GM18870 (cell line): Measurements from ENCODE around the gene GFM2.
"Not testable (repeated sequence)": the region's sequence is repeated elsewhere in the genome, so short reads cannot be mapped to it uniquely, and the experiment has no call there.

Source experiments
- ATAC-seq: cut with Tn5 transposase; IDR thresholded peaks from one replicate; pipeline ENCODE4 v1.9.1; 2021; ENCODE audit warnings: moderate library complexity; ENCODE audit not compliant: unreplicated experiment

GFM2 gene

GRCh38 chr5:74717596-74717995 lies 49.3 kb downstream of the GFM2 start:
- ATAC-seq = no peak

DNA sequence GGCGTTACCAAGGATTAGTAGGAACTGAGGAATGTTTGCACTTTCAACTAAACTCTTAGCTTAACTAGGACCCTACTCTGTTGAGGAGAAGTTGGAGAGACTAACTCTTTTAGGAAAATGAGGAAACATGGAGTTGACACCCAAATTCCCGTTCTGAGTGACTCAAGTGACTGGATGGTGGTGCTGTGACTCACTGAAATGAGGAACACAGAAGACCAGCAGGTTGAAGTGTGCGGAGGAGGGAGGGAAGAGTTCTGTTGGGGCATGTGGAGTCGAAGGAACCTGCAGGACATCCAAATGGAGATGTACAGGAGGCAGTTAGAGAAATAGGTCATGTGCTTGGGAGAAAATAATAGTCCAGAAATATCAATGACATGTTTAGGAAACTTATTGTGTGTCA lies 73.7 kb downstream of the GFM2 start:
- ATAC-seq = no peak

DNA sequence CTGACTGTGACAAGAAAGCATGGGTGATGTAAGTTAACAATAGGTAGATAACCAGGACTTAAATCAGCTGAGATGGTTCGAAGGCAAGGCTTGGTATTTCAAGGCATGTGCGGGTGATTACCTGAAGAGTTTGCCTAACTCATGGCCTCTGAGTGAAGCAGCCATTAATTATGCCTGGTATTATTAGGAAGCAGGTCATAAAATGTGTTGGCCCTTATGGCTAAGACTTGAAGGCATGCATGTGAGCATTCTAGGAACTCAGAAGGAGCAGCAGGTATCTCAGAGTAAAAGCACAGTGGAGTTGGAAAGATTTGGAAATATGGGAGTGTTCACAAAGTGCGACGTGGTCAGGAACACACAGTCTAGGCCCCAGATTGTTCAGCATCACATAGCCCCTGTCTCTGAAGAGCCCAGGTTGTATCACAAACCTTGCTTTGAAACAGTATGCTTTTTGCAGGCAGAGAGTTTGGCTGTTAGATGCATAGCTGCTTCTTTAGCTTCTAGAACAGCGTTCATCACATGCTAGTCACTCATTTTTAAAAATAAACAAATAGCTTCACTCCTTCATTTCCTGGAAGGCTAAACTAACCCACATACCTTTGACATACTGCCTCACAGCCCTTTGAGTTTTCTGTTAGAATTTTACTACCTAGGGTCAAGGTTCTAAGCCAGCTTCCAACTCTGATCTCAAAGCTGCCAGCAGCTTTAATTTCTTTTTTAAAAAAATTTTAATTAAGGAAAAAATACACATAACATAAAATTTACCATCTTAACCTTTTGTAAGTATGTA lies 79.8 kb downstream of the GFM2 start:
- ATAC-seq = no peak

DNA sequence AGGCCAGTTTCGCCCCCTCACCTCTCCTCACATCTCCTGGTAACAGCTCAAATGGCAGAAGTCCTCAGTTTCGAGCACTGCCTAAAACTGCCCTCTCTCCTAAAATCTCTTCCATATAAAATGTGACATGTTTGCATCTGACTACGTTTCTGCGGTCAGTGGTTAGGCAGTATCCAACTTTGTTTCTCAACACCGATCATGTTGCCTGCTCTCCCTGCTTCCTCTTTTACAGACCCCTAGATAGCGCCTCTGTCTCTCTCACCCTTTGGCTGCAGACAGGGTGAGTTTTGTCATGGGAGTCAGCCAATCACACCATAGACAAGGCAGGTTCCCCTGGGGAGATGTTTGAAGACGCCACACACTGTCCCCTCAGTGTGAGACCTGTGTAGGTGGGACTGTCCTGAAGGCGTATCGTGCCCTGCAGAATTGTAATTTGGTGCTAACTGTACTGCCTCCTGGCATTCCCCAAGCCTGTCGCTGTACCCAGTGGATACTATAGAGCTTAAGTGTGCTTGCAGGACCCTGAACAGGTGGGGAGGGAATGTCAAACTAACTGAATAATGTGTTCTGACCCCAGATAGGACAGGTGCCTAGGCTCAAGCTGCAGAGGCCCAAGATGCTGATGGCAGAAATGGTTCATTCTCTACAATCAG lies 80.8 kb downstream of the GFM2 start:
- peak; percentile 46 for ATAC-seq

DNA sequence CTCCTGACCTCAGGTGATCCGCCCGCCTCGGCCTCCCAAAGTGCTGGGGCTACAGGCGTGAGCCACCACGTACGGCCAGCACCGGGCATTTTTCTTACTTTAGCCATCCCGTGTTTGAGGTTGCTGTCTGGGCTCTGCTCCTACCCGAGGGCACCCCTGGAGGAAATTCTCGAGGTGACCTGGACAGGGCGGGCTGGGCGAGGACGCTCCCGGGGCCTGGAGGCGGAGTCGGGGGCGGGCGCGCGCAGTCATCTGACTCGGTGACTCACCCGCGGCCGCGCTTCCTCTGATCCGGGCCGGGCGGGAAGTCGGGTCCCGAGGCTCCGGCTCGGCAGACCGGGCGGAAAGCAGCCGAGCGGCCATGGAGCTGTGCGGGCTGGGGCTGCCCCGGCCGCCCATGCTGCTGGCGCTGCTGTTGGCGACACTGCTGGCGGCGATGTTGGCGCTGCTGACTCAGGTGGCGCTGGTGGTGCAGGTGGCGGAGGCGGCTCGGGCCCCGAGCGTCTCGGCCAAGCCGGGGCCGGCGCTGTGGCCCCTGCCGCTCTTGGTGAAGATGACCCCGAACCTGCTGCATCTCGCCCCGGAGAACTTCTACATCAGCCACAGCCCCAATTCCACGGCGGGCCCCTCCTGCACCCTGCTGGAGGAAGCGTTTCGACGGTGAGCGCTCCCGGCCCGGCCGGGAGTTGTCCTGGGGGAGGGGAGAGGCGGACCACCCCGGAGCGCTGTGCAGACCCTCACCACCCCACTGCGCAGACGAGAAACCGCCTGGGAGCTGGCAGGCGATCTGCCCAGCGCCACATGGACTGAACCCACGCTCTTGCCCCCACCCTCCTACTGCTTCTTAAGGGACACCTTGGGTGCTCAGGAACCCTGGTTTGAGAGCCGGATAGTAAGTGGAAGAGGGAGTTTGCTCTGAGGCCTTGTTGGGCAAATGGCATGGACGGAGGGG lies 81.7 kb downstream of the GFM2 start, which contains the start of gene HEXB:
HEXB (plus strand) TSS at position 334 of the 952 bp plus-strand sequence; CDS start at position 362, 28 bp downstream.
- ATAC-seq = peak; percentile 42

DNA sequence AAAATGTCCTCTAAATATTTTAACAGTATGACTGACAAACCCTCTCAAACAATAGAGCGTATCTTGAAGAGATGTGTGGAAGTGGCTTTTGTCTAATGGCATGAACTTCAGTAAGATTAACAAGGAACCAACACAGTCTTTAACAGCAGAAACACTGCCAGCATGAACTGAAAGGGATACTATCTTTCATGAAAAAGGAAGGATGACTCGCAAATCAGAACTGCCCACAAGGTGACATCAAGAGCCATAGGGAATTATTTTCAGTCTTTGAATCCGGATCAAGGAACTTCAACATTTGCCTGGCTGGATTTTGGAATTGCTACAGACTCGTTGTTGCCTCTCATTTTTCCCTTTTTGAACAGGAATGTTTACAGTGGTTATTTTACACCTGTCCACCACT lies 87.0 kb downstream of the GFM2 start:
- ATAC-seq = no peak

- not testable (repeated sequence) for ATAC-seq
Measured at GRCh38 chr5:74679300-74679699, 87.6 kb downstream of the GFM2 start.

DNA sequence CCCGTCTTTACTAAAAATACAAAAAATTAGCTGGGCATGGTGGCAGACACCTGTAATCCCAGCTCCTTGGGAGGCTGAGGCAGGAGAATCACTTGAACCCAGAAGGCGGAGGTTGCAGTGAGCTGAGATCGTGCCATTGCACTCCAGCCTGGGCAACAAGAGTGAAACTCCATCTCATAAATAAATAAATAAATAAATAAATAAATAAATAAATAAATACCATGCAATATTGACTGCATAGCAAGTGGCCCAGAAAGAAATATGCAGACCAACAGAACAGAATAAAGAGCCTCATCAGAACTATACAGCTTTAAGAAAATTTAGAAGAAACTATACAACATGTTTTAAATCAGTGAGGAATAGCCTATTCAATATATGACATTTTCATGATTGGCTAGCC lies 88.8 kb downstream of the GFM2 start:
- ATAC-seq = not testable (repeated sequence)

DNA sequence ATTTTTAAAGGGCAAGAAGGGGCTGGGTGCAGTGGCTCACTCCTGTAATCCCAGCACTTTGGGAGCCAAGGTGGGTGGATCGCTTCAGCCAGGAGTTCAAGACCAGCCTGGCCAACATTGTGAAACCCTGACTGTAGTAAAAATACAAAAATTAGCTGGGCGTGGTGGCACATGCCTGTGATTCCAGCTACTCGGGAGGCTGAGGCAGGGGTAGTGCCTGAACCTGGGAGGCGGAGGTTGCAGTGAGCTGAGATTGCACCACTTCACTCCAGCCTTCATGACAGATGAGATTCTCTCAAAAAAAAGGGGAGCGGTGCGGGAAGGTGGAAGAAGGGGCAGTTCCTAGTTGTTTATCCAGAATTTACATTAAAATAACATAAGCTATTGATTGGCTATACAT lies 90.5 kb downstream of the GFM2 start:
- ATAC-seq = not testable (repeated sequence)

DNA sequence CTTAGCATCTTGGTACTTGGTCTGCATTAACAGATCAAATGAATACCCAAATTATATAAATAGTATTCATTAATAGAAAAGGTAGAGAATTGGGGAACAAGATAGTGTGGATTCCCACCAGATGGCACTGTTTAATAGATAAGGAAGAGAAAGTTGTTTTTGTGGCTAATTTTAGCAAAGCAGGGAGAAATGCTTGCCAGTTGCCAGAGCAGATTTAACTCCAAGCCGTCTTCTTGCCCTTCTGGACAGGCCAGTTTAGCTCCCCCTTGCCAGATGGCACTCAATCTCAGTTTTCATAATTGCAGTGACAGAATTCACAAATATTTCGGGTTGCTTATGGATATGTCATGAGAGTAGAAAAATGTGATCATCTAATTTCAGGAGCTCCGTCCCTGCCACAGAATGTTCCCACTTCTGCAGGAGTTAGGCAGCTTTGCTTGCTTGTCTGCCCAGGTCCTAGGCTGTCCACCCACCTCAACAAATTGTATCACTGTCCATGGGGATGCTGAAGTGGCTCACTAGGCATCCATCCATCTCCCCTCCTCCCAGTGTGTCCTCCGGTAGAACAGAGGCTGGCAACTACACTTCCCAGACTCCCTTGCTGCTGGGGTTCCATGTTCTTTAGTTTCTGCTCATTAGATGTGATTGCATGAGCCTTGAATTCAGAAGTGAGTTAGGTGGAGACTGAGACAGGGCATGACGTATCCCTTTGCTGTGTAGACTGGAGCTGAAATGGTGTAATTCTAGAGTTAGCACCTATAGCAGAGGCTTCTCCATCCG lies 93.7 kb downstream of the GFM2 start:
- ATAC-seq = no peak

GRCh38 chr5:74672215-74672877 lies 94.6 kb downstream of the GFM2 start:
- ATAC-seq = no peak
